Smooth muscle cell (in vitro differentiated cells): Measurements from ENCODE around the gene HDAC3. TPM values are rescaled to one million over a fixed set of nuclear protein-coding genes. Genes with fewer than 3 reads are reported as not detected.

Experiments used
- DNase-seq: peaks from one replicate; lab custom pipeline; 2025; ENCODE audit not compliant: unreplicated experiment; lab: John Stamatoyannopoulos, UW
- H2AFZ ChIP-seq: fragments of 200-600 bp; sonication (generic); 2 replicates; pipeline ENCODE4 v1.6.0; 2016; ENCODE audit warnings: antibody characterized with exemption, low read depth, mild to moderate bottlenecking
- H3F3A ChIP-seq: fragments of 200-600 bp; sonication (generic); 2 replicates; pipeline ENCODE4 v1.6.0; 2017; ENCODE audit warnings: antibody characterized with exemption, low read depth
- H3K27ac ChIP-seq: fragments of 200-600 bp; sonication (generic); 2 replicates; pipeline ENCODE4 v1.5.1; 2016; ENCODE audit warnings: low read depth, mild to moderate bottlenecking
- H3K27me3 ChIP-seq: fragments of 200-600 bp; sonication (generic); 2 replicates; pipeline ENCODE4 v1.6.1; 2016; ENCODE audit warnings: low read depth, mild to moderate bottlenecking
- H3K36me3 ChIP-seq: fragments of 200-600 bp; sonication (generic); 2 replicates; pipeline ENCODE4 v1.5.1; 2016; ENCODE audit warnings: low read depth
- H3K4me1 ChIP-seq: fragments of 200-600 bp; sonication (generic); 2 replicates; pipeline ENCODE4 v1.5.1; 2016; ENCODE audit warnings: low read depth
- H3K4me2 ChIP-seq: fragments of 200-600 bp; sonication (generic); 2 replicates; pipeline ENCODE4 v1.6.0; 2016; ENCODE audit warnings: mild to moderate bottlenecking
- H3K4me3 ChIP-seq: fragments of 200-600 bp; sonication (generic); 2 replicates; pipeline ENCODE4 v1.5.1; 2016; ENCODE audit warnings: mild to moderate bottlenecking
- H3K79me2 ChIP-seq: fragments of 200-600 bp; sonication (generic); 2 replicates; pipeline ENCODE4 v1.6.0; 2016; ENCODE audit warnings: low read depth, mild to moderate bottlenecking
- H3K9ac ChIP-seq: fragments of 200-600 bp; sonication (generic); 2 replicates; pipeline ENCODE4 v1.6.0; 2016; ENCODE audit warnings: low read depth
- H3K9me3 ChIP-seq: fragments of 200-600 bp; sonication (generic); replicated peaks from 2 replicates; pipeline ENCODE4 v1.5.1; 2016; ENCODE audit warnings: low read depth
- H4K20me1 ChIP-seq: fragments of 200-600 bp; sonication (generic); 2 replicates; pipeline ENCODE4 v1.6.0; 2016; ENCODE audit warnings: low read depth
- WGBS: methylation state at CpG from one replicate; pipeline ENCODE4 v1.1.7; 2016; ENCODE audit warnings: low lambda C conversion rate; 5-methylcytosine and 5-hydroxymethylcytosine counted together
- polyA plus RNA-seq: library from polyadenylated mRNA; unstranded; fragments of >200 nt; fragmentation: Nextera tagmentation; extraction: Ambion mirVana; gene quantifications from 2 replicates; pipeline ENCODE4 v1.2.1, GENCODE V29; 2016
- total RNA-seq: library from RNA; depleted of rRNA; stranded (reverse); fragments of >200 nt; gene quantifications from 2 replicates; pipeline ENCODE4 v1.2.3, GENCODE V29; 2014
- TF ChIP-seq, protein P1 (sequence below): fragments of 200-600 bp; sonication (generic); IDR thresholded peaks from 2 replicates; pipeline ENCODE4 v1.5.1; 2017; ENCODE audit warnings: borderline replicate concordance, mild to moderate bottlenecking, antibody characterized with exemption; ENCODE audit not compliant: insufficient read depth, poor library complexity, severe bottlenecking

HDAC3 gene
- total and polyA plus RNA-seq, 2 experiments from 2014 or later = 50.2 to 66.9 TPM

GRCh38 chr5:141640698-141641097 lies 4.0 kb upstream of the HDAC3 start:
- Histone ChIP-seq H3F3A (peaks cover 6% of the 10 kb centered on the region), H3K4me3 (no peak overlapping the region), H3K9ac (no peak overlapping the region), H3K27ac (no peak overlapping the region), H3K27me3 (no peaks in the 10 kb centered on the region), H3K4me2 (no peak overlapping the region), H2AFZ (no peak overlapping the region), H3K79me2 (peaks cover 9% of the 10 kb centered on the region), H3K4me1 (peaks cover 8% of the 10 kb centered on the region), H3K9me3 (no peaks in the 10 kb centered on the region), H3K36me3 (no peaks in the 10 kb centered on the region), H4K20me1 (peaks cover 17% of the 10 kb centered on the region)
- DNase-seq = no peak
- WGBS = 90% methylated on average over 9 of the region's 9 CpGs
- TF ChIP-seq, protein P1, sequence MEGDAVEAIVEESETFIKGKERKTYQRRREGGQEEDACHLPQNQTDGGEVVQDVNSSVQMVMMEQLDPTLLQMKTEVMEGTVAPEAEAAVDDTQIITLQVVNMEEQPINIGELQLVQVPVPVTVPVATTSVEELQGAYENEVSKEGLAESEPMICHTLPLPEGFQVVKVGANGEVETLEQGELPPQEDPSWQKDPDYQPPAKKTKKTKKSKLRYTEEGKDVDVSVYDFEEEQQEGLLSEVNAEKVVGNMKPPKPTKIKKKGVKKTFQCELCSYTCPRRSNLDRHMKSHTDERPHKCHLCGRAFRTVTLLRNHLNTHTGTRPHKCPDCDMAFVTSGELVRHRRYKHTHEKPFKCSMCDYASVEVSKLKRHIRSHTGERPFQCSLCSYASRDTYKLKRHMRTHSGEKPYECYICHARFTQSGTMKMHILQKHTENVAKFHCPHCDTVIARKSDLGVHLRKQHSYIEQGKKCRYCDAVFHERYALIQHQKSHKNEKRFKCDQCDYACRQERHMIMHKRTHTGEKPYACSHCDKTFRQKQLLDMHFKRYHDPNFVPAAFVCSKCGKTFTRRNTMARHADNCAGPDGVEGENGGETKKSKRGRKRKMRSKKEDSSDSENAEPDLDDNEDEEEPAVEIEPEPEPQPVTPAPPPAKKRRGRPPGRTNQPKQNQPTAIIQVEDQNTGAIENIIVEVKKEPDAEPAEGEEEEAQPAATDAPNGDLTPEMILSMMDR = no peak

DNA sequence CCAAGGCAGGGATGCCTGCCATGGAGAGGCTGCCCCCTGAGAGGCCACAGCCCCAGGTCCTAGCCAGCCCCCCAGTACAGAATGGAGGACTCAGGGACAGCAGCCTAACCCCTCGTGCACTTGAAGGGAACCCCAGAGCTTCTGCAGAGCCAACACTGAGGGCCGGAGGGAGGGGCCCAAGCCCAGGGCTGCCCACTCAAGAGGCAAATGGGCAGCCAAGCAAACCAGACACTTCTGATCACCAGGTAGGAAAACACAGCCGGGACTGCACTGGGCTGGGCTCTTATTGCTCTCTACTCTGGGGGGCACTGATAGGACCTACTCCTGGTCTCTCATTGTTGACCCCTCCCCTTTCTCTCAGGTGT lies 3.4 kb upstream of the HDAC3 start:
- peaks cover 16% of the 10 kb centered on the region for H3K79me2 ChIP-seq
- H3K9me3 ChIP-seq = no peaks in the 10 kb centered on the region
- WGBS = 96% methylated on average over 3 of the region's 3 CpGs
- H3K4me2 ChIP-seq = no peak overlapping the region
- no peaks in the 10 kb centered on the region for H3K27me3 ChIP-seq
- peaks cover 24% of the 10 kb centered on the region for H4K20me1 ChIP-seq
- H3K4me1 ChIP-seq = peaks cover 15% of the 10 kb centered on the region
- peaks cover 6% of the 10 kb centered on the region for H3F3A ChIP-seq
- no peak for DNase-seq
- H3K9ac ChIP-seq = no peak overlapping the region
- no peaks in the 10 kb centered on the region for H3K36me3 ChIP-seq
- TF ChIP-seq, protein P1 = no peak
- no peak overlapping the region for H3K4me3 ChIP-seq
- no peak overlapping the region for H2AFZ ChIP-seq
- no peak overlapping the region for H3K27ac ChIP-seq

- Histone ChIP-seq H3K9ac (no peak overlapping the region), H3K27me3 (no peaks in the 10 kb centered on the region), H2AFZ (no peak overlapping the region), H3K79me2 (peaks cover 21% of the 10 kb centered on the region), H4K20me1 (peaks cover 29% of the 10 kb centered on the region), H3K4me2 (no peak overlapping the region), H3K4me3 (no peak overlapping the region), H3K27ac (no peak overlapping the region), H3F3A (peaks cover 6% of the 10 kb centered on the region), H3K4me1 (peaks cover 16% of the 10 kb centered on the region), H3K9me3 (no peaks in the 10 kb centered on the region), H3K36me3 (no peaks in the 10 kb centered on the region)
- DNase-seq = no peak
- TF ChIP-seq, protein P1 = no peak
- WGBS = 97% methylated on average over 12 of the region's 12 CpGs
Observed at GRCh38 chr5:141639357-141640050, 2.9 kb upstream of the HDAC3 start.

DNA sequence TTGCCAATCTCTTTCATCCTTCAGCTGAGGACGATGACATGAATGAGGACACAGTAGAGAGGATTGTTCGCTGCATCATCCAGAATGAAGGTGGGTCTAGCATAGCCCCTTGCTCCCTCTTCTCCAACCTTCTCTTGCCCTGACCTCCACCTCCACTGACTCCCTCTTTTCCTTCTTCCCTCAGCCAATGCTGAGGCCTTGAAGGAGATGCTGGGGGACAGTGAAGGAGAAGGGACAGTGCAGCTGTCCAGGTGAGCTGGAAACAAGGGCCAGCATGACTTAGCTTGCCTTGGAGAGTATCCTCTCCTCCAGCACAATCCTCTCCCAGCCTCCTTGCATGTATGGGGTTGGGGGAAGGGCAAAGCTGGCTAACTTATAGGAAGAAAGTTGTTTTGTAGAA lies 2.1 kb upstream of the HDAC3 start:
- no peak overlapping the region for H3K4me2 ChIP-seq
- no peaks in the 10 kb centered on the region for H3K27me3 ChIP-seq
- H3K9ac ChIP-seq = no peak overlapping the region
- peaks cover 16% of the 10 kb centered on the region for H3K4me1 ChIP-seq
- TF ChIP-seq, protein P1 = no peak
- H3K27ac ChIP-seq = no peak overlapping the region
- DNase-seq = no peak
- no peaks in the 10 kb centered on the region for H3K36me3 ChIP-seq
- peaks cover 36% of the 10 kb centered on the region for H4K20me1 ChIP-seq
- no peak overlapping the region for H2AFZ ChIP-seq
- peaks cover 6% of the 10 kb centered on the region for H3F3A ChIP-seq
- no peaks in the 10 kb centered on the region for H3K9me3 ChIP-seq
- 89% methylated on average over 2 of the region's 2 CpGs for WGBS
- H3K79me2 ChIP-seq = peaks cover 28% of the 10 kb centered on the region
- no peak overlapping the region for H3K4me3 ChIP-seq
